ENCODE data around the gene PLAC8L1.

The PLAC8L1 gene

GRCh38 chr5:146042628-146043279, 62.6 kb downstream of the PLAC8L1 start:
- no peak for DNase-seq (ENCODE audit: low read depth)

GRCh38 chr5:146041180-146041789, 64.1 kb downstream of the PLAC8L1 start:
- DNase-seq (ENCODE audit: low read depth): no peak

GRCh38 chr5:146040527-146040926, 64.8 kb downstream of the PLAC8L1 start:
- DNase-seq (ENCODE audit: low read depth): no peak

- no peak for DNase-seq (ENCODE audit: low read depth)
Observed at GRCh38 chr5:146039420-146039819, 66.0 kb downstream of the PLAC8L1 start.

GRCh38 chr5:146034605-146035004, 70.8 kb downstream of the PLAC8L1 start:
- DNase-seq (ENCODE audit: low read depth): no peak

All from activated T-cell treated with anti-CD3 and anti-CD28 coated beads for 1 hour (primary cell).